ENCODE data around the gene RSF1. TPM values are rescaled to one million over a fixed set of nuclear protein-coding genes. Genes with fewer than 3 reads are reported as not detected.

Gene RSF1
- total and polyA plus RNA-seq, 2 donors (not counting 1 experiment from before 2014, with no cell fraction given) = 4.8 to 104 TPM

GRCh38 chr11:77687088-77687487, 133.4 kb downstream of the RSF1 start:
- Histone ChIP-seq H3K4me3 (ENCODE audit: control extremely low read depth in 1 of 5, extremely low read depth in 1 of 5, insufficient read depth in 1 of 5, low read depth in 2 of 5, low read length in 4 of 5) (no peak overlapping the region), H3K36me3 (replicated peaks in 1 of 2; ENCODE audit: control extremely low read depth in 1 of 2, control insufficient read depth in 1 of 2, extremely low read depth in 1 of 2, insufficient read depth in 2 of 2, low read length in 1 of 2) (peaks cover 20 to 73% of the 10 kb centered on the region in 2 experiments), H3K9ac (ENCODE audit: low read length) (no peak overlapping the region), H3K79me2 (ENCODE audit: control insufficient read depth, insufficient read depth, low read length) (no peaks in the 10 kb centered on the region), H3K9me3 (ENCODE audit: control extremely low read depth in 1 of 3, control insufficient read depth in 2 of 3, insufficient read depth in 1 of 3, low read length in 2 of 3) (no peaks in the 10 kb centered on the region), H3K4me1 (ENCODE audit: control insufficient read depth in 2 of 2, insufficient read depth in 2 of 2, low read length in 2 of 2) (no peaks in the 10 kb centered on the region), H3K4me2 (replicated peaks; ENCODE audit: low read depth, low read length, poor library complexity, severe bottlenecking) (no peak overlapping the region), H2AFZ (ENCODE audit: insufficient read depth, low read depth, low read length, poor library complexity, severe bottlenecking) (no peak overlapping the region), H3K27ac (ENCODE audit: low read length in 2 of 2) (no peak overlapping the region), H3K27me3 (replicated peaks in 1 of 4; ENCODE audit: control extremely low read depth in 1 of 4, control insufficient read depth in 3 of 4, insufficient read depth in 4 of 4, low read length in 3 of 4) (no peaks in the 10 kb centered on the region), H4K20me1 (ENCODE audit: control insufficient read depth, insufficient read depth, low read length, poor library complexity, severe bottlenecking) (no peaks in the 10 kb centered on the region)
- H3K27ac Mint-ChIP-seq = no peak overlapping the region
- no peaks in the 10 kb centered on the region for H3K27me3 Mint-ChIP-seq
- no peak for TF ChIP-seq CTCF (IDR thresholded peaks at IDR 0.05)
- TF ChIP-seq EZH2 (IDR thresholded peaks at IDR 0.05; ENCODE audit: borderline replicate concordance, insufficient read depth, low read depth, low read length, poor library complexity, severe bottlenecking) = no peak
- ATAC-seq (ENCODE audit: low read depth) (no peak), DNase-seq (no peak)
- intact Hi-C loops (cut with micrococcal nuclease) = no loop called here
- H3K4me1 Mint-ChIP-seq = no peaks in the 10 kb centered on the region
- ChIA-PET CTCF (no interaction called here), POLR2A (no interaction called here)
- H3K4me3 Mint-ChIP-seq = no peak overlapping the region
- no peaks in the 10 kb centered on the region for H3K9me3 Mint-ChIP-seq (ENCODE audit: insufficient read depth)

GRCh38 chr11:77677138-77677537, 143.4 kb downstream of the RSF1 start:
- TF ChIP-seq CTCF (IDR thresholded peaks at IDR 0.05) (no peak), EZH2 (IDR thresholded peaks at IDR 0.05; ENCODE audit: borderline replicate concordance, insufficient read depth, low read depth, low read length, poor library complexity, severe bottlenecking) (no peak)
- Histone ChIP-seq H3K36me3 (replicated peaks in 1 of 2; ENCODE audit: control extremely low read depth in 1 of 2, control insufficient read depth in 1 of 2, extremely low read depth in 1 of 2, insufficient read depth in 2 of 2, low read length in 1 of 2) (peaks cover 3 to 79% of the 10 kb centered on the region in 2 experiments), H3K27me3 (replicated peaks in 1 of 4; ENCODE audit: control extremely low read depth in 1 of 4, control insufficient read depth in 3 of 4, insufficient read depth in 4 of 4, low read length in 3 of 4) (no peaks in the 10 kb centered on the region), H3K4me1 (ENCODE audit: control insufficient read depth in 2 of 2, insufficient read depth in 2 of 2, low read length in 2 of 2) (no peaks in the 10 kb centered on the region), H2AFZ (ENCODE audit: insufficient read depth, low read depth, low read length, poor library complexity, severe bottlenecking) (no peak overlapping the region), H3K4me3 (ENCODE audit: control extremely low read depth in 1 of 5, extremely low read depth in 1 of 5, insufficient read depth in 1 of 5, low read depth in 2 of 5, low read length in 4 of 5) (no peak overlapping the region), H3K4me2 (replicated peaks; ENCODE audit: low read depth, low read length, poor library complexity, severe bottlenecking) (no peak overlapping the region), H4K20me1 (ENCODE audit: control insufficient read depth, insufficient read depth, low read length, poor library complexity, severe bottlenecking) (no peaks in the 10 kb centered on the region), H3K9me3 (ENCODE audit: control extremely low read depth in 1 of 3, control insufficient read depth in 2 of 3, insufficient read depth in 1 of 3, low read length in 2 of 3) (no peaks in the 10 kb centered on the region), H3K9ac (ENCODE audit: low read length) (no peak overlapping the region), H3K27ac (ENCODE audit: low read length in 2 of 2) (no peak overlapping the region), H3K79me2 (ENCODE audit: control insufficient read depth, insufficient read depth, low read length) (no peaks in the 10 kb centered on the region)
- Mint-ChIP-seq H3K27me3 (no peaks in the 10 kb centered on the region), H3K9me3 (ENCODE audit: insufficient read depth) (no peaks in the 10 kb centered on the region), H3K27ac (no peak overlapping the region), H3K4me1 (no peaks in the 10 kb centered on the region), H3K4me3 (no peak overlapping the region)
- no CpG with 5 or more reads among the region's 3 CpGs for WGBS (ENCODE audit: insufficient coverage)
- POLR2A ChIA-PET = no interaction called here
- CTCF ChIA-PET = interaction anchor here (1.3 kb wide), 1 partner anchor 369 kb away, joined by 3 read pairs; no protein-coding TSS in a partner anchor
- DNase-seq = no peak
- ATAC-seq (ENCODE audit: low read depth) = no peak
- intact Hi-C loops (cut with micrococcal nuclease) = no loop called here

Data from B cell (primary cell).